Stimulated activated CD4-positive, alpha-beta T cell treated with anti-CD3 and anti-CD28 coated beads, Interleukin-15, amount 100 ng/mL, for 1 hour (primary cell): Measurements from ENCODE around the gene RFXAP.

Experiments
- DNase-seq, 2 donors: peaks; one replicate each; pipeline ENCODE4 v3.0.0-alpha.2; 2020; ENCODE audit warnings: low read depth in 1 of 2, low spot score in 1 of 2

RFXAP gene

DNA sequence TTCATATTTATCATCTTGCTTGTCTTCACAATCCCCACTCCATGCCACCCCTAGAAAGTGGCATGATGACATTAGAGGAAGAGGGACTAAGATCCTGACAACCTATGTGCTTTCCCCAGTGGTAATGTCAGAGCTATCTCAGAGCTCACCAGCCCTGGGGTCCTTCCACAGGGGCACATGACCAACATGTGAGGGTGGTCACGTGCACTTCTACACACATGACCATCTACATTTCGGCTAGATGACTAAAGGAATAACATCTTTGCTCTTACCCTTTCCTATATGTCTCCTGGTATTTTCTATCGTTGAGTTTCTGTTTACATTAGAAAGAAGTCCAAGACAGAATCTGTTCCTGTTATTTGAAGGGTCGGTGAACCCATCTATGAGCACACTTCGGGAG is 46.2 kb downstream of the RFXAP start:
- DNase-seq = no peak

DNA sequence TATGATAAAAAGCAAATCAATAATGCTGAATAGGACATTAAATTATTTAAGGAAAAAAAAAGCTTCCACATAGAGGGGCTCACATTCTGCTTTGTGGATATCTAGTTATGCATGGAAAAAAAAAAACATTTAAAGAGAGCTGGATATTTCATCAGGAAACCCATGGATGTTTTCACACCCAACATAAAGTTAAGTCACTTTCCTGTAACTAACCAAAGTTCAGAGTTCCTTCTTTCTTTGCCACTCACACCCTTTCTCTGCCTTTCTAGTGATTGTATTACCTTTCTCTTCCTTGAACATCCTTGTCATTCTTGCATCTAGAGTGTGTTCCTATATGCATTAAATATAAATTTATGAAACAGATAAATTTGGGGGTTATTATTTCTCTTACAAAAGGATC is 47.2 kb downstream of the RFXAP start:
- DNase-seq = no peak

DNA sequence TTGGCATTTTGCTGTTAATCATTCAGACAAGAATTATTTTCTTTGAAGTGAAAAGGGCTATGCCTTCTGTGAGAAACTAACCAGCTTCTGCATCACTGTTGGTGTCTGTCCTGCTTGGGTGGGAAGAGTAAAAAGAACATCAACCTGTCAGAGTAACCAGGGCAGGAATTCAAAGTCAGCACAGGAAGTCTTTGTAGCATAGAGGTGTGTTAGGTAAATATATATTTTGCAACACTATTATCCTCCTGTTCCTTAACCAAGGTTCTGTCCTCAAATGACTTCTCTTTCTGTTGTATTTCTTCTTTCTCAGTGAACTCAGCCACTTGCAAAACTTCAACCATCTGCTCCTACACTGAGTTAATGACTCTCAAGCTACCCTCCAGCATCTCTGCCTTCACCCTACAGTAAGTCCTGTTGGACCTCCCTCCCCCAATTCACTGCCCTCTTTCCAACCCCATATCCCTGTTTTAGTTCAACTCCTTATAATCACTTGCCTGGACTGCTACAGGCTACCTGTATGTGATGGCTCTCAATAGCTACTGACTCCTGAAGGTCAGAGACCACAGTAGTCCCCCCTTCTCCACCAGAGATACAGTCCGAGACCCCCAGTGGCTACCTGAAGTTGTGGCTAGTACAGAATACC is 51.1 kb downstream of the RFXAP start:
- no peak for DNase-seq

DNA sequence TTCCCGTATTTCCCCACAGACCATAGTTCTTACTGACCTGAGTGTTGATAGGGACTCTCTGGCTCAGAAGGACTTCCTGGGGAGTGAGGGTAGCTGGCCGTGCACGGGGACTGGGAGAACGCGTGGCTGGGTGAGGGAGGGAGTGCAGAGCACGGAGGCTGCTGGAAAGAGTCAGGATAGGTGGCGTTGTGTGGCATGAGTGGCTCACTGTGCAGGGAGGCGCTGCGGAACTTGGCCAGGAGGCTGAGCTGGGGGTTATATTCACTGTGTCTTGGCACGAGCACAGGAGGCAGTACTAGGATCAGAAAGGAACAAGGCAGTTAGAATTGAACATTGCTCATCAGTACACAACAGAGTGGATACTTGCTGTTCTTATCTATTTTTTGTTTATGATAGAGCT is 53.6 kb downstream of the RFXAP start:
- no peak for DNase-seq

DNA sequence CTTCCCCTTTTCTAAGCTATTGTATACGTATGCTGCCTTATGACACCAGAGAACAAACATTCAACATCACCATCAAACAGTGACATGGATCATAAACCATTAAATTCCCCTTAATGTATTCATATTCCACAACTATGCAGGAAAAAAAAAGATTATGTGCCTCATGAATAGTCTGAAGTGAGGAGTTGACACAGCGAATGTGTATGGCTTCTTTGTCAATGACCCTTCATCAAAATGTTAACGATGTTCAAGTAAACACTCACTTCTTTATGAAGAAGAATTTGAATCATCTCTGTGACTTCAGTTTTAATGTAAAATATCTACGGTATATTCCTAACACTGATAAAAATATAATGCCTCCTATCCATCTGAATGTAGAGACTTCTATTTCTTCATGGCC is 56.4 kb downstream of the RFXAP start:
- DNase-seq = no peak

DNA sequence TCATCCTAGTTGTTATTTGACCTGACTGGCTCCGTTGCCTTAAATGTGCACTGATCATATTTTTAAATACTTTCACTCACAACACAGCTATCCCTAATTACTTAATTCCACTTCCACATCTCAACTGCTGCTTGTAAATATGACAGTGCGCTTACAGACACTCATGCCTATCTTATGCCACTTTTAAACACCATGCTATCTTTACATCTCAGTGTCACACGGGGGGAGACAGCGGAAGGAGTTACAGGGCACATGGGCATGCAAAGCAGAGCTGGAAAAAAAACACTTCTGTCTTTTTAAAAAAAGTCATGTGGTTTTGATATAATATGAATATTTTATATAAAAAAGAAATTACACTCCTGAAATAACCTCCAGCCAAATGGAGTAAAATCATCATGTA is 56.9 kb downstream of the RFXAP start:
- DNase-seq = no peak
